Activated CD8-positive, alpha-beta memory T cell treated with anti-CD3 and anti-CD28 coated beads for 1 hour (primary cell): ENCODE results near the gene LMF1.
"Not testable (repeated sequence)": the region's sequence is repeated elsewhere in the genome, so short reads cannot be mapped to it uniquely, and the experiment has no call there.

Experiments
- DNase-seq, 2 donors: peaks; one replicate each; pipeline ENCODE4 v3.0.0-alpha.2; 2020; ENCODE audit warnings: low read depth in 1 of 2; ENCODE audit errors: extremely low read depth in 1 of 2

LMF1 gene

GRCh38 chr16:973366-973765 lies 2.6 kb upstream of the LMF1 start:
- DNase-seq, result no peak

- DNase-seq, result no peak
Observed at GRCh38 chr16:972316-973002, 1.7 kb upstream of the LMF1 start.

- no peak for DNase-seq
Observed at GRCh38 chr16:971981-972315, 1.2 kb upstream of the LMF1 start.

GRCh38 chr16:971582-971905 lies 760 bp upstream of the LMF1 start:
- DNase-seq, result no peak

- DNase-seq, result no peak
Observed at GRCh38 chr16:970386-970765, 408 bp downstream of the LMF1 start.

- DNase-seq, result no peak
Observed at GRCh38 chr16:969508-970385, 1.0 kb downstream of the LMF1 start.

GRCh38 chr16:968620-969019 lies 2.2 kb downstream of the LMF1 start:
- no peak for DNase-seq

GRCh38 chr16:967546-968295 lies 3.1 kb downstream of the LMF1 start:
- no peak for DNase-seq

- DNase-seq, result no peak
Observed at GRCh38 chr16:967077-967541, 3.7 kb downstream of the LMF1 start.

- DNase-seq, result no peak
Observed at GRCh38 chr16:966505-966904, 4.3 kb downstream of the LMF1 start.

- DNase-seq, result no peak
Observed at GRCh38 chr16:966035-966434, 4.7 kb downstream of the LMF1 start.

- no peak for DNase-seq
Observed at GRCh38 chr16:965487-965886, 5.3 kb downstream of the LMF1 start.

GRCh38 chr16:965036-965395 lies 5.8 kb downstream of the LMF1 start:
- DNase-seq, result no peak

- DNase-seq, result no peak
Observed at GRCh38 chr16:964356-965035, 6.3 kb downstream of the LMF1 start.

- no peak for DNase-seq
Observed at GRCh38 chr16:963913-964312, 6.9 kb downstream of the LMF1 start.

- DNase-seq, result no peak
Observed at GRCh38 chr16:962901-963814, 7.6 kb downstream of the LMF1 start.

GRCh38 chr16:962366-962765 lies 8.4 kb downstream of the LMF1 start:
- DNase-seq, result no peak

- DNase-seq, result no peak
Observed at GRCh38 chr16:959232-960040, 11.3 kb downstream of the LMF1 start.

- not testable (repeated sequence) for DNase-seq
Observed at GRCh38 chr16:955766-956165, 15.0 kb downstream of the LMF1 start.
